Loucy (cell line): ENCODE measurements around the gene SIPA1L3.

Source experiments
- H2AFZ ChIP-seq: fragments of 200-600 bp; sonication (generic); 2 replicates; pipeline ENCODE4 v1.6.0; 2016; ENCODE audit warnings: antibody characterized with exemption, mild to moderate bottlenecking, low read length, moderate library complexity
- H3F3A ChIP-seq: fragments of 200-600 bp; 2 replicates; pipeline ENCODE4 v1.6.0; 2016; ENCODE audit warnings: antibody characterized with exemption, low read depth, mild to moderate bottlenecking
- H3K27me3 ChIP-seq: fragments of 200-600 bp; sonication (generic); 2 replicates; pipeline ENCODE4 v1.6.1; 2014; ENCODE audit warnings: low read length, mild to moderate bottlenecking; ENCODE audit not compliant: insufficient read depth, poor library complexity, severe bottlenecking
- H3K36me3 ChIP-seq: fragments of 200-600 bp; sonication (generic); 2 replicates; pipeline ENCODE4 v1.6.1; 2016; ENCODE audit warnings: low read length; ENCODE audit not compliant: insufficient read depth
- H3K4me1 ChIP-seq: fragments of 200-600 bp; sonication (generic); 2 replicates; pipeline ENCODE4 v1.5.1; 2014; ENCODE audit warnings: low read length, mild to moderate bottlenecking; ENCODE audit not compliant: insufficient read depth, poor library complexity, severe bottlenecking
- H3K4me2 ChIP-seq: fragments of 200-600 bp; sonication (generic); 2 replicates; pipeline ENCODE4 v1.6.0; 2014; ENCODE audit warnings: antibody characterized with exemption, low read length, low read depth, mild to moderate bottlenecking; ENCODE audit not compliant: poor library complexity, severe bottlenecking
- H3K4me3 ChIP-seq: fragments of 200-600 bp; sonication (generic); 2 replicates; pipeline ENCODE4 v1.5.1; 2014; ENCODE audit warnings: low read length, mild to moderate bottlenecking, mixed read lengths; ENCODE audit not compliant: poor library complexity, severe bottlenecking
- H3K79me2 ChIP-seq: fragments of 200-600 bp; sonication (generic); 2 replicates; pipeline ENCODE4 v1.6.1; 2014; ENCODE audit warnings: low read length; ENCODE audit not compliant: insufficient read depth
- H3K9ac ChIP-seq: fragments of 200-600 bp; sonication (generic); 2 replicates; pipeline ENCODE4 v1.6.0; 2014; ENCODE audit warnings: mild to moderate bottlenecking, low read depth, low read length, moderate library complexity; ENCODE audit not compliant: poor library complexity, severe bottlenecking
- H3K9me2 ChIP-seq: fragments of 200-600 bp; sonication (generic); replicated peaks from 2 replicates; pipeline ENCODE4 v1.6.1; 2016; ENCODE audit warnings: low read depth, low read length, mixed read lengths
- H3K9me3 ChIP-seq: fragments of 200-600 bp; sonication (generic); 2 replicates; pipeline ENCODE4 v1.6.1; 2014; ENCODE audit warnings: mild to moderate bottlenecking, antibody characterized with exemption, low read length, low read depth; ENCODE audit not compliant: insufficient read depth
- H4K20me1 ChIP-seq: fragments of 200-600 bp; sonication (generic); 2 replicates; pipeline ENCODE4 v1.6.0; 2014; ENCODE audit warnings: antibody characterized with exemption, low read length, mild to moderate bottlenecking; ENCODE audit not compliant: insufficient read depth, poor library complexity, severe bottlenecking
- EZH2phosphoT487 ChIP-seq: fragments of 200-600 bp; IDR thresholded peaks from 2 replicates; pipeline ENCODE4 v1.6.1; 2018; ENCODE audit warnings: antibody characterized with exemption, mild to moderate bottlenecking, moderate library complexity, borderline replicate concordance
- TF ChIP-seq, protein P1 (sequence below): fragments of 200-600 bp; sonication (generic); conservative IDR thresholded peaks from 2 replicates; pipeline ENCODE4 v1.5.1; 2014; ENCODE audit warnings: mild to moderate bottlenecking, antibody characterized with exemption, low read length

The SIPA1L3 gene

DNA sequence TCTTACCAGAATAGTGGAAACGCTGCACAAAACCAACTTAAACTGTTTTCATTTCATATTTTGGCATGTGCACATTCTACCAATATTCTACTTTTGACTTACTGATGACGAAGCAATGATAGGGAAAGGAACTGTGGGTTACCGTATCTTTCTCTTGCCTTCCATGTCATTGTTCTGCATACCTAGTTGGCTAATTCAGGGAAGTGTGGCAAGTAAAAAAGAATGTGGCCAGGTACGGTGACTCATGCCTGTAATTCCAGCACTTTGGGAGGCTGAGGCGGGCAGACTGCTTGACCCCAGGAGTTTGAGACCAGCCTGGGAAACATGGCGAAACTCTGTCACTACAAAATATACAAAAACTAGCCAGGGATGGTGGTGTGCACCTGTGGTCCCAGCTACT, 108.2 kb downstream of the SIPA1L3 start:
- Histone ChIP-seq H3K4me2 (no peak overlapping the region), H3K9me3 (no peaks in the 10 kb centered on the region), H3K9me2 (no peaks in the 10 kb centered on the region), H3K9ac (no peak overlapping the region), H2AFZ (no peak overlapping the region), H3K36me3 (no peaks in the 10 kb centered on the region), H3K4me3 (no peak overlapping the region), H3F3A (peaks cover 6% of the 10 kb centered on the region; the same call in 1 of the 2 replicates), H3K27me3 (no peaks in the 10 kb centered on the region), H4K20me1 (no peaks in the 10 kb centered on the region), H3K4me1 (peaks cover 30% of the 10 kb centered on the region), H3K79me2 (no peaks in the 10 kb centered on the region; the same call in 1 of the 2 replicates)
- TF ChIP-seq, protein P1, sequence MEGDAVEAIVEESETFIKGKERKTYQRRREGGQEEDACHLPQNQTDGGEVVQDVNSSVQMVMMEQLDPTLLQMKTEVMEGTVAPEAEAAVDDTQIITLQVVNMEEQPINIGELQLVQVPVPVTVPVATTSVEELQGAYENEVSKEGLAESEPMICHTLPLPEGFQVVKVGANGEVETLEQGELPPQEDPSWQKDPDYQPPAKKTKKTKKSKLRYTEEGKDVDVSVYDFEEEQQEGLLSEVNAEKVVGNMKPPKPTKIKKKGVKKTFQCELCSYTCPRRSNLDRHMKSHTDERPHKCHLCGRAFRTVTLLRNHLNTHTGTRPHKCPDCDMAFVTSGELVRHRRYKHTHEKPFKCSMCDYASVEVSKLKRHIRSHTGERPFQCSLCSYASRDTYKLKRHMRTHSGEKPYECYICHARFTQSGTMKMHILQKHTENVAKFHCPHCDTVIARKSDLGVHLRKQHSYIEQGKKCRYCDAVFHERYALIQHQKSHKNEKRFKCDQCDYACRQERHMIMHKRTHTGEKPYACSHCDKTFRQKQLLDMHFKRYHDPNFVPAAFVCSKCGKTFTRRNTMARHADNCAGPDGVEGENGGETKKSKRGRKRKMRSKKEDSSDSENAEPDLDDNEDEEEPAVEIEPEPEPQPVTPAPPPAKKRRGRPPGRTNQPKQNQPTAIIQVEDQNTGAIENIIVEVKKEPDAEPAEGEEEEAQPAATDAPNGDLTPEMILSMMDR, result no peak
- no peak for TF ChIP-seq EZH2phosphoT487

DNA sequence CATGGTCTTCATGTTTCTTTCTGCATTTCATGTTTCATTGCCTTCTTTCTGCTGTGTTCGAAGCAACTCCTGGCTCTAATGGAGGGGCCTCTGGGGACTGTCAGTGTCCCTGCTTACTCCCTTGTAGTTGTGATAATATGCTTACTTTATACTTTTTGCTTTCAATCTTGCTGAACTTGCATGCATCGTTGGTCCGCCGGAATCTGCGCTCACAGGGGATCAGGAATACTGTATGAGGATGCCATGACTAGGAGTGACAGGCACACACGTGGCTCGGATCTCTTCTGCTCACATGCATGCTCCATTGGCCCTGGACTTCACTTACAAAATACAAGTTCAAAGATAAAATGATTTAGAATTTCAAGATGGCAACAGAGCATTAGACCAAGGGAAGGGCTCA, 108.8 kb downstream of the SIPA1L3 start:
- TF ChIP-seq EZH2phosphoT487, result no peak
- TF ChIP-seq, protein P1, result no peak
- no peak overlapping the region for H3K4me3 ChIP-seq

DNA sequence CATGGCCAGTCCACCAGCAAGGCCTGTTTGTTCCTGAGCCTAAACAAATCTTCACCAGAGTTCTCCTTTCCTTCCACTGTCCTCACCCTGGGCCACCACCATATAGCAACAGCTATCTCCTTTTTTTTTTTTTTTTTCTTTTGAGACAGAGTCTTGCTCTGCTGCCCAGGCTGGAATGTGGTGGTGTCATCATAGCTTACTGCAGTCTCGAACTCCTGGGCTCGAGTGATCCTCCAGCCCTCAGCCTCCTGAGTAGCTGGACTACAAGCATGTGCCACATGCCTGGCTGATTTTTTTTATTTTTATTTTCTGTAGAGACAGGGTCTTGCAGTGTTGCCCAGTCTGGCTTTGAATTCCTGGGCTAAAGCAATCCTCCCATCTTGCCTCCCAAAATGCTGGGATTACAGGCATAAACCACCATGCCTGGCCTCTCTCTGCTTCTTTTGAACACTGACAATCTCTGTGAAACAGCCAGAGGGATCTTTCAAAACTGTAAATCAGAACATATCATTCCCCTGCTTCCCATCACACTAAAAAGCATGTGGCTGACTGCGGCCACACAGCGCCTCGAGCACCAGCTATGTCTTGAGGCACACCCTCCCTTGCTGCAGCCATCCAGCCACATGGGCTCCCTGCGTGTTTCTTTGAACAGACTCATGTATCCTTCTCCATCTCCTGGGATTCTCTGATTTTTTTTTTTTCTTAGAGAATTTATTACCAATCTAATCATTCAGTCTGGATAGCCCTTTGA, 110.6 kb downstream of the SIPA1L3 start:
- Histone ChIP-seq H3K9me3 (no peaks in the 10 kb centered on the region), H2AFZ (no peak overlapping the region), H3F3A (peaks cover 6% of the 10 kb centered on the region; the same call in 1 of the 2 replicates), H3K4me1 (peaks cover 39% of the 10 kb centered on the region), H3K79me2 (peaks cover 6% of the 10 kb centered on the region), H3K4me3 (no peak overlapping the region), H4K20me1 (no peaks in the 10 kb centered on the region), H3K27me3 (no peaks in the 10 kb centered on the region), H3K4me2 (no peak overlapping the region), H3K9ac (no peak overlapping the region), H3K9me2 (no peaks in the 10 kb centered on the region), H3K36me3 (no peaks in the 10 kb centered on the region)
- TF ChIP-seq EZH2phosphoT487, result no peak
- TF ChIP-seq, protein P1, result no peak

More for the DNA sequence above, 108.8 kb downstream of the SIPA1L3 start:
- Histone ChIP-seq H4K20me1 (no peaks in the 10 kb centered on the region), H3K27me3 (no peaks in the 10 kb centered on the region), H3K9me2 (no peaks in the 10 kb centered on the region), H3K36me3 (no peaks in the 10 kb centered on the region), H2AFZ (no peak overlapping the region), H3K79me2 (no peaks in the 10 kb centered on the region; the same call in 1 of the 2 replicates), H3K9me3 (no peaks in the 10 kb centered on the region), H3K4me2 (no peak overlapping the region), H3K4me1 (peaks cover 33% of the 10 kb centered on the region), H3F3A (peaks cover 6% of the 10 kb centered on the region; the same call in 1 of the 2 replicates), H3K9ac (no peak overlapping the region)
